ENCODE results near the gene S100A3.

The S100A3 gene

GRCh38 chr1:153542956-153543711 lies 5.9 kb downstream of the S100A3 start:
- no peak overlapping the region for H3K4me3 ChIP-seq (ENCODE audit: insufficient read depth, low read length, poor library complexity, severe bottlenecking)
- no peaks in the 10 kb centered on the region for H4K20me1 ChIP-seq (ENCODE audit: low read depth, low read length)
- H3K9me2 ChIP-seq (replicated peaks; ENCODE audit: insufficient read depth, low read length), result no peaks in the 10 kb centered on the region
- H3K27ac ChIP-seq (ENCODE audit: low read depth, low read length), result no peak overlapping the region
- no peak overlapping the region for H2AFZ ChIP-seq (ENCODE audit: low read depth, low read length, severe bottlenecking)
- no peak for TF ChIP-seq CTCF (IDR thresholded peaks at IDR 0.05; ENCODE audit: insufficient read depth, low read length, poor library complexity, severe bottlenecking)
- TF ChIP-seq EZH2phosphoT487 (conservative IDR thresholded peaks at IDR 0.05; ENCODE audit: low read length), result no peak
- no peaks in the 10 kb centered on the region for H3F3A ChIP-seq (ENCODE audit: insufficient read depth)
- no peaks in the 10 kb centered on the region for H3K9me3 ChIP-seq (ENCODE audit: insufficient read depth, low read length)
- no peaks in the 10 kb centered on the region for H3K27me3 ChIP-seq (ENCODE audit: low read length)
- H3K4me2 ChIP-seq (ENCODE audit: low read depth, low read length, poor library complexity, severe bottlenecking), result no peak overlapping the region
- no peak overlapping the region for H3K9ac ChIP-seq (ENCODE audit: low read length)
- H3K79me2 ChIP-seq (ENCODE audit: insufficient read depth, low read length), result no peaks in the 10 kb centered on the region
- H3K36me3 ChIP-seq (ENCODE audit: low read length), result no peaks in the 10 kb centered on the region

- Histone ChIP-seq H3K79me2 (ENCODE audit: insufficient read depth, low read length) (no peaks in the 10 kb centered on the region), H3K4me2 (ENCODE audit: low read depth, low read length, poor library complexity, severe bottlenecking) (no peak overlapping the region), H4K20me1 (ENCODE audit: low read depth, low read length) (no peaks in the 10 kb centered on the region), H3K27me3 (ENCODE audit: low read length) (no peaks in the 10 kb centered on the region), H3F3A (ENCODE audit: insufficient read depth) (no peaks in the 10 kb centered on the region), H3K27ac (ENCODE audit: low read depth, low read length) (no peak overlapping the region), H3K4me3 (ENCODE audit: insufficient read depth, low read length, poor library complexity, severe bottlenecking) (no peak overlapping the region), H3K9me3 (ENCODE audit: insufficient read depth, low read length) (no peaks in the 10 kb centered on the region), H3K9ac (ENCODE audit: low read length) (no peak overlapping the region), H3K9me2 (replicated peaks; ENCODE audit: insufficient read depth, low read length) (no peaks in the 10 kb centered on the region), H2AFZ (ENCODE audit: low read depth, low read length, severe bottlenecking) (no peak overlapping the region), H3K36me3 (ENCODE audit: low read length) (no peaks in the 10 kb centered on the region)
- TF ChIP-seq EZH2phosphoT487 (conservative IDR thresholded peaks at IDR 0.05; ENCODE audit: low read length) (no peak), CTCF (IDR thresholded peaks at IDR 0.05; ENCODE audit: insufficient read depth, low read length, poor library complexity, severe bottlenecking) (no peak)
These were observed 7.1 kb downstream of the S100A3 start for GRCh38 chr1:153541641-153542590.

- H3F3A ChIP-seq (ENCODE audit: insufficient read depth), result no peaks in the 10 kb centered on the region
- no peak within 1 kb of the TSS for H3K9ac ChIP-seq (ENCODE audit: low read length)
- H3K9me3 ChIP-seq (ENCODE audit: insufficient read depth, low read length), result no peaks in the 10 kb centered on the region
- H3K79me2 ChIP-seq (ENCODE audit: insufficient read depth, low read length), result no peaks in the 10 kb centered on the region
- no peaks in the 10 kb centered on the region for H4K20me1 ChIP-seq (ENCODE audit: low read depth, low read length)
- H3K27me3 ChIP-seq (ENCODE audit: low read length), result no peaks in the 10 kb centered on the region
- H3K4me3 ChIP-seq (ENCODE audit: insufficient read depth, low read length, poor library complexity, severe bottlenecking), result no peak within 1 kb of the TSS
- no peaks in the 10 kb centered on the region for H3K9me2 ChIP-seq (replicated peaks; ENCODE audit: insufficient read depth, low read length)
- TF ChIP-seq CTCF (IDR thresholded peaks at IDR 0.05; ENCODE audit: insufficient read depth, low read length, poor library complexity, severe bottlenecking), result no peak
- no peak for TF ChIP-seq EZH2phosphoT487 (conservative IDR thresholded peaks at IDR 0.05; ENCODE audit: low read length)
- H3K27ac ChIP-seq (ENCODE audit: low read depth, low read length), result no peak within 1 kb of the TSS
- no peak within 1 kb of the TSS for H3K4me2 ChIP-seq (ENCODE audit: low read depth, low read length, poor library complexity, severe bottlenecking)
- no peaks in the 10 kb centered on the region for H3K36me3 ChIP-seq (ENCODE audit: low read length)
- H2AFZ ChIP-seq (ENCODE audit: low read depth, low read length, severe bottlenecking), result no peak within 1 kb of the TSS
These were observed 8.4 kb downstream of the S100A3 start, which contains the start of gene S100A5 for GRCh38 chr1:153540394-153541361. Gene S100A5, minus strand, starts transcription at chr1:153540934. Its CDS starts 743 bp downstream, at chr1:153540191.

Measured in SU-DHL-6 (cell line).